Stomach (tissue), 4 donors: ENCODE data around the gene TMEM14B.

Source experiments
- POLR2A ChIP-seq, 4 donors: fragments of 450-650 bp; IDR thresholded peaks; one replicate each; pipeline ENCODE4 v1.6.1; 2016; ENCODE audit warnings: antibody characterized with exemption in 4 of 4, control low read depth in 2 of 4, mild to moderate bottlenecking in 1 of 4, moderate library complexity in 1 of 4
- TF ChIP-seq, protein P1 (sequence below), 7 experiments: fragments of 450-650 bp in 4 of 7; fragments of 200-600 bp in 3 of 7; sonication (generic) in 3 of 7; IDR thresholded peaks; one replicate each; pipeline ENCODE4 v1.5.1; 2016 to 2019; ENCODE audit warnings: antibody characterized with exemption in 7 of 7, control low read depth in 2 of 7, mild to moderate bottlenecking in 1 of 7

DNA sequence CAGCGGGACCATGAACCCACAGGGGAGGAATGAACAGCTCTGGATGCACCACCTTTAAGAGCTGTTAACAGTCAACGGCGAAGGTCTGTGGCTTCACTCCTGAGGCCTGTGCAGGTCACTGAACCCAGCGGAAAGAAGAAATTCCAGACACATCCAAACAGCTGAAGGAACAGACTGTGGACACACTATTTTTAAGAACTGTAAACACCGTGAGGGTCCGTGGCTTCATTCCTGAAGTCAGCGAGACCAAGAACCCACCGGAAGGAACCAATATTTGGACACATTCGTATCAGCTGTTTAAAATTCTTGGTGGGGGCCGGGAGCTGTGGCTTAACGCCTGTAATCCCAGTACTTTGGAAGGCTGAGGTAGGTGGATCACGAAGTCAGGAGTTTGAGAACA lies 5.4 kb upstream of the TMEM14B start:
- no peak for TF ChIP-seq POLR2A (IDR thresholded peaks at IDR 0.05)
- TF ChIP-seq, protein P1, sequence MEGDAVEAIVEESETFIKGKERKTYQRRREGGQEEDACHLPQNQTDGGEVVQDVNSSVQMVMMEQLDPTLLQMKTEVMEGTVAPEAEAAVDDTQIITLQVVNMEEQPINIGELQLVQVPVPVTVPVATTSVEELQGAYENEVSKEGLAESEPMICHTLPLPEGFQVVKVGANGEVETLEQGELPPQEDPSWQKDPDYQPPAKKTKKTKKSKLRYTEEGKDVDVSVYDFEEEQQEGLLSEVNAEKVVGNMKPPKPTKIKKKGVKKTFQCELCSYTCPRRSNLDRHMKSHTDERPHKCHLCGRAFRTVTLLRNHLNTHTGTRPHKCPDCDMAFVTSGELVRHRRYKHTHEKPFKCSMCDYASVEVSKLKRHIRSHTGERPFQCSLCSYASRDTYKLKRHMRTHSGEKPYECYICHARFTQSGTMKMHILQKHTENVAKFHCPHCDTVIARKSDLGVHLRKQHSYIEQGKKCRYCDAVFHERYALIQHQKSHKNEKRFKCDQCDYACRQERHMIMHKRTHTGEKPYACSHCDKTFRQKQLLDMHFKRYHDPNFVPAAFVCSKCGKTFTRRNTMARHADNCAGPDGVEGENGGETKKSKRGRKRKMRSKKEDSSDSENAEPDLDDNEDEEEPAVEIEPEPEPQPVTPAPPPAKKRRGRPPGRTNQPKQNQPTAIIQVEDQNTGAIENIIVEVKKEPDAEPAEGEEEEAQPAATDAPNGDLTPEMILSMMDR (IDR thresholded peaks at IDR 0.05) = no peak
